GM21619 (cell line): ENCODE measurements around the gene HOXD10.

Source experiments
- ATAC-seq: cut with Tn5 transposase; IDR thresholded peaks from one replicate; pipeline ENCODE4 v1.9.1; 2021; ENCODE audit not compliant: unreplicated experiment

Gene HOXD10

DNA sequence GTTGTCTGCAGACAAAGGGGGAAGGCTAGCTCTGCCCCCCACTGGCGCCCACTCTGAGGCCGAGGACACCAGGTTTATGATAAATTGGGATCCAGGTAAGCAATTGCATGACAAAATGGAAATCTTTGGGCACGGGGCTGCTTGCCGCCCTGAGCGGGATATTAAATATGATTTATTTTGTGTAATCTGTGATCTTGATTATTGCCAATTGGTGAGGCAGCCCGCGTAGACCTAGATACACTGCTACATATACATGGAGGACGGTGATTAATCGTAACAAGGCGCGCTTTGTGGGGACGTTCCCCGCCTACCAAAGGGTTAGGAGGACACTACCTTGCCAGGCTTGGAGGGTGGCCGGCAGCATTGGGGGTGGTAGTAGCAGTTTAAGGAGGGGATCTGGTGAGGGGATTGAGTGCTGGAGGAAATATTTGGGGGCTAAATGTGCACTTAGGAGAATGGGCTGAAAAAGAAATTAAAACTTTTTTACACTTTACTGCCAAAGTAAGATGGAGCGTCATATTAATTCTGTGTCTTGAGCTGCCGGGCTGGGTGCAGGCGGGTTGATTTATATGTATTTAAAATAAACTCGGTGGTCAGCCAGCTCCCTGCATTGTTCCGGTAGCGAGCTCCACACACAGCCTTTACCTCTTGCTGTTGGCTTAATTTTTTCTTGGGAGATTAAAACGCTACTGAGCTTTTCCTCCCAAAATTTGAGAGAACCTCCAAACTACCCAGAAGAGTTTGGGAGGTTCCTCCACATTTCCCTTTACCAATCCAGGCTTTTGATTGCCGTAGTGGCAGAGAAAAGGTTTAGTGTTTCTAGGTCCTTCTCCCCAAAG is 44.6 kb downstream of the HOXD10 start:
- ATAC-seq, result no peak

GRCh38 chr2:176161825-176162626 is 45.4 kb downstream of the HOXD10 start:
- ATAC-seq, result no peak

- ATAC-seq, result no peak
Observed at GRCh38 chr2:176162911-176163671, 46.5 kb downstream of the HOXD10 start.

GRCh38 chr2:176163672-176164056 is 47.1 kb downstream of the HOXD10 start:
- ATAC-seq, result no peak

DNA sequence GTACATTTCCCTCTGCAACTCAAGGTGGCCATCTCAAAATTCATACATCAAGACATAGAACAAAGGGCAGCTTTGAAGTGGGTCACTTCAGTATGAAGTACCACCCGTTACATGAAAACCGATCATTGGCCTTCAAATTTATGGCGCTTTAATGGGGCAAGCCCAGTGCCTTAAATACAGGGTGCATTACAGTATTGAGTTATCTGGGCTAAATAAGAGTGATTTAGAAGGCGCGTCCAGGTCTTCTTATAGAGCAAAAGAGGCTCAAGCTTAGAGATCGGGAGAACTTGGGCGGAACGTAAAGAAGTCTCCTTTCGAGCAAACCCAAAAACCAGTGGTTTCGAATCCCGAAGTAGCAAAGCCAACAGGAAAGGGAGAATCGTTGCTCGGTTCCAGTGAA is 47.6 kb downstream of the HOXD10 start:
- no peak for ATAC-seq

- no peak for ATAC-seq
Observed at GRCh38 chr2:176164611-176165369, 48.2 kb downstream of the HOXD10 start.

- ATAC-seq, result no peak
Observed at GRCh38 chr2:176165370-176166050, 48.9 kb downstream of the HOXD10 start.

DNA sequence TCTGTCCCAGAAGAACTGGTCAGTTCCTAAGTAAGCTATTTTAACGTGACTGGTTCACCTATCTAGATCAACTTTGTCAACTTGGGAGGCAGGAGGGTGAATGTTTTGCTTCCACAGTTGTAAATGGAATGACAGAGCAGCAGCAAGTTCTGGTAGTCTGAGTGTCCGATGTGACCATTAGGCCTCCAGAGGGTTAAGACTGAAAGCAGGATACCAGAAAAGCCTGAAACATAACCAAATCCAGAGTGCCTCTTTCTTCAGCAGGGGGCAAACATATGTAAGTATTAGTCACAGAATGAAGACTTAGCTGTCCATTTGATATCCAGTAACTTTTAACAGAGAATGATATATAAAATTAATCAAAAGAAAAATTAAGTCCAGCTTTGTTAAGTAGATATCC is 49.7 kb downstream of the HOXD10 start:
- ATAC-seq, result no peak

DNA sequence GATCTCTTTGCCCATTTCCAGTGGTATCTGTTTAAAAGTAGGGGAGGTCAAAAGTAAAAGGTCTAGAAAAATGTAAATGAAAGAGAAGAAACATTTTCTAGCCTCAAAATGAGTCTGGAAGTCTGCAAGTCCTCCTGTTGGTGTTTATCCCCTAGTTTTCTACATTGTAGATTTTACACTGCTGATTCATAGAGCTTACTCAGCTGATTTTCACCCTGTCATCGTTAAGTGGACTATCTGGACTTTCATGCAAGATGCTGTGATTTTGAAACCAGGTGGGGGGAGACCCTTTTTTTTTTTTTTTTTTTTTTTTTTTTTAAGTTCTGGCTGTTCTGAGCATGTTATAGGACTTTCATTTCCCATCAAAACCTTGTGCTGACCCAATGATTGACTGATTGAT is 50.8 kb downstream of the HOXD10 start:
- no peak for ATAC-seq

GRCh38 chr2:176169181-176169580 is 52.6 kb downstream of the HOXD10 start:
- no peak for ATAC-seq
